ENCODE results near the gene LAPTM4A.

LAPTM4A gene

GRCh38 chr2:20064841-20065240 is 13.4 kb upstream of the LAPTM4A start:
- DNase-seq (ENCODE audit: low spot score), result no peak
- TF ChIP-seq, protein P1, sequence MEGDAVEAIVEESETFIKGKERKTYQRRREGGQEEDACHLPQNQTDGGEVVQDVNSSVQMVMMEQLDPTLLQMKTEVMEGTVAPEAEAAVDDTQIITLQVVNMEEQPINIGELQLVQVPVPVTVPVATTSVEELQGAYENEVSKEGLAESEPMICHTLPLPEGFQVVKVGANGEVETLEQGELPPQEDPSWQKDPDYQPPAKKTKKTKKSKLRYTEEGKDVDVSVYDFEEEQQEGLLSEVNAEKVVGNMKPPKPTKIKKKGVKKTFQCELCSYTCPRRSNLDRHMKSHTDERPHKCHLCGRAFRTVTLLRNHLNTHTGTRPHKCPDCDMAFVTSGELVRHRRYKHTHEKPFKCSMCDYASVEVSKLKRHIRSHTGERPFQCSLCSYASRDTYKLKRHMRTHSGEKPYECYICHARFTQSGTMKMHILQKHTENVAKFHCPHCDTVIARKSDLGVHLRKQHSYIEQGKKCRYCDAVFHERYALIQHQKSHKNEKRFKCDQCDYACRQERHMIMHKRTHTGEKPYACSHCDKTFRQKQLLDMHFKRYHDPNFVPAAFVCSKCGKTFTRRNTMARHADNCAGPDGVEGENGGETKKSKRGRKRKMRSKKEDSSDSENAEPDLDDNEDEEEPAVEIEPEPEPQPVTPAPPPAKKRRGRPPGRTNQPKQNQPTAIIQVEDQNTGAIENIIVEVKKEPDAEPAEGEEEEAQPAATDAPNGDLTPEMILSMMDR (IDR thresholded peaks at IDR 0.05; ENCODE audit: extremely low read depth, missing control alignments), result no peak

DNA sequence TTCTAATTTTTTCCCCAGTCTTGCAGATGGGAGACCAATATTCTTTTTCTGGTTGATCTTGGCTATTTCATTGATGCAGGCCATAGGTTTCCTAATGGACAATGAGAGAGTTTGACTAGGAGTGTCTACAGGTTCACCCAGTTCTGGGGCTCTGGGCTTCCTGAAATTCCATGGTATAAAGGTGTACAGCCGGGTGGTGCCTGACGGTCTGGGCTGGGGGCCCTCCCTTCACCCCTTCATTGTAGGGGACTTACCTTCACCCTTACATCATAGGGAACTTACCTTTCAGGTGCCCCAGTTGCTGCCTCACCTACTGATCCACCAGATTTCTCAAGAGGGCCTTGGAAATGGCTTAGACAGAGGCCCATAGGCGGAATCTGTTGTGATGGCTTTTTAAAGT is 13.0 kb upstream of the LAPTM4A start:
- TF ChIP-seq, protein P1 (IDR thresholded peaks at IDR 0.05; ENCODE audit: extremely low read depth, missing control alignments), result no peak

GRCh38 chr2:20062615-20063545 is 11.5 kb upstream of the LAPTM4A start:
- no peak for DNase-seq (ENCODE audit: low spot score)
- TF ChIP-seq, protein P1 (IDR thresholded peaks at IDR 0.05; ENCODE audit: extremely low read depth, missing control alignments), result no peak

More for the DNA sequence above, 13.0 kb upstream of the LAPTM4A start:
- no peak for DNase-seq (ENCODE audit: low spot score)

GRCh38 chr2:20061940-20062339 is 10.5 kb upstream of the LAPTM4A start:
- TF ChIP-seq, protein P1 (IDR thresholded peaks at IDR 0.05; ENCODE audit: extremely low read depth, missing control alignments), result no peak
- no peak for DNase-seq (ENCODE audit: low spot score)

DNA sequence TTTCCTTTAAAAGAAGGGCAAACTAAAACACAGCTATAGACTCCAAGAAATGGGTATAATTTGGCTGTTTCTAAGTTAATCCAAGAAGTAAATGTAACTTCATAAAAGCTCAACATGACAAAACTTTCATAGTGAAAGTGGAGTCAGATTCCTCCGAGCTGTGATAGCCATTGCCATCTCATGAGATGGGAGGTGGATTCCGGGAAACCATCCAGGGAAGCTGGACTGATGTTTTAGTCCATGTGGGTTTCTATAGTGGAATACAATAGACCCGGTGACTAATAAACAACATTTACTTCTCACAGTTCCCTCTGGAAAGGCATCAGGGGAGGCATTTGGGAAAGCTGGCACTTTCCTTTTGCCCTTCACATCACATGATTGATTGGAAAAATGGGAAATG is 10.0 kb upstream of the LAPTM4A start:
- TF ChIP-seq, protein P1 (IDR thresholded peaks at IDR 0.05; ENCODE audit: extremely low read depth, missing control alignments), result no peak
- no peak for DNase-seq (ENCODE audit: low spot score)

DNA sequence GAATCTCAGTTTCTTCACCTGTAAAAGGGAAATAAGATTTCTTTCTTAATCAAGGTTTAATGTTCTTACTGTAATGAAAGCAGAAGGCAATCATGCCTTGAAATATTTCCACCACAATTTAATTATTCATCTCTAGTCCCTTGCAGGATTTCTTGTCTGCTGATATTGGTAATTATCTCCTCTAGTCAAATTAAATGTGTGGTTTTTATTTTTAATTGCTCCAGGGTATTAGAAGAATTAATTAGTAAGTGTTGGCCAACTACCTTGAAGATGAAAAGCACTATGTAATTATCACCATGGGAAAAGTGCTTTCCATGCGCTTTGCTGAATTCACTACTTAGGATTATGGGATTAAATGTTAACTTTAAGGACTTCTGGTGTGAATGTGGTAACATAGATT is 8.7 kb upstream of the LAPTM4A start:
- DNase-seq (ENCODE audit: low spot score), result no peak
- TF ChIP-seq, protein P1 (IDR thresholded peaks at IDR 0.05; ENCODE audit: extremely low read depth, missing control alignments), result no peak

- TF ChIP-seq, protein P1 (IDR thresholded peaks at IDR 0.05; ENCODE audit: extremely low read depth, missing control alignments), result no peak
- no peak for DNase-seq (ENCODE audit: low spot score)
Measured at GRCh38 chr2:20057268-20057667, 5.8 kb upstream of the LAPTM4A start.

Measured in GM20000 (cell line).